GM18909 (cell line): ENCODE data around the gene NPIPB9.

Experiments used
- ATAC-seq: cut with Tn5 transposase; IDR thresholded peaks from one replicate; pipeline ENCODE4 v1.9.1; 2021; ENCODE audit warnings: mild to moderate bottlenecking; ENCODE audit not compliant: unreplicated experiment, poor library complexity

Gene NPIPB9

DNA sequence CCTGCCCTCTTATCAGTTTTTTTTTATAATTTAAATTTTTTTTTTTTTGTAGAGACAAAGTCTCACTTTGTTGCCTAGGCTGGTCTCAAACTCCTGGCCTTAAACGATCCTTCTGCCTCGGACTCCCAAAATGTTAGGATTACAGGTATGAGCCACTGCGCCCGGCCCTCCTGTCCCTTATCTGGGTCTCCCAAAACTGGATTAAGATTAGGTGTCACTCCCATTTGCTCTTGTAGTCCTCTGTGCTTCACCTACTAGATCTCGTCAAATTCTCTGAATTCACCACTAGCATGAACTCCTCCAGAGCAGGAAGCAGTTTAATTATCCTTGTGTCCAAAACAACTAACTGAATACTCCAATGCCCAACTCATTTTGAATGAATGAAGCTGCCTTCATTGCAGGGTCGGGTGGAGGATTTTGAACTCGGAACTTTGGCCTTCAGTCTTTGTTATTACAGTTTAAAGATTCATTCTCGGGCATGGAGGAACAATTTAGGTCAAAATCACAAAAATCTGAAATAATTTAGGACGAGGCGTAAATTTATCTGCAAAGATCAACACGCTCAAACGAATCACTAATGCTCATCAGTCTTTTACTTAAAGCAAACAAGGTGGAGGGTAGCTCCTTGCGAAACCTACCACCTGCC, 70.4 kb downstream of the NPIPB9 start:
- no peak for ATAC-seq
